ENCODE results near the gene CD164.

DNA sequence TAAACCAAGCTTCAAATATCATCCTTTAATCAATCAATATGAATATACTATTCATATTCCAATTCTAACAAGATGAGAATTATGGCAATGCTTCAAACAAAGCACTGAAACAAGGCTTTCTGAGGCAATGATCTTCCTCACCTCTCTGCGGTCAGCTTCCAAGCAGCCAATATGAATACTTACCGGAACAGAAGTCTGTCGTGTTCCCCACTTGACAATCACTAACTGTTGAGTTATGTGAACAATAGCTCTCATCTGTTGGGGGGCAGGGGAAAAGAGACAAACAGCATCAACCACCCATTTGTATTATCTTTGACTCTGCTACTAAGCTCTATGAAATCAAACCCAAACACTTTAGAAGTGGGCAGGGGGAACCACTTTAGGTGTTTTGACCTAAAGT lies 4.5 kb downstream of the CD164 start:
- TF ChIP-seq, protein P1, sequence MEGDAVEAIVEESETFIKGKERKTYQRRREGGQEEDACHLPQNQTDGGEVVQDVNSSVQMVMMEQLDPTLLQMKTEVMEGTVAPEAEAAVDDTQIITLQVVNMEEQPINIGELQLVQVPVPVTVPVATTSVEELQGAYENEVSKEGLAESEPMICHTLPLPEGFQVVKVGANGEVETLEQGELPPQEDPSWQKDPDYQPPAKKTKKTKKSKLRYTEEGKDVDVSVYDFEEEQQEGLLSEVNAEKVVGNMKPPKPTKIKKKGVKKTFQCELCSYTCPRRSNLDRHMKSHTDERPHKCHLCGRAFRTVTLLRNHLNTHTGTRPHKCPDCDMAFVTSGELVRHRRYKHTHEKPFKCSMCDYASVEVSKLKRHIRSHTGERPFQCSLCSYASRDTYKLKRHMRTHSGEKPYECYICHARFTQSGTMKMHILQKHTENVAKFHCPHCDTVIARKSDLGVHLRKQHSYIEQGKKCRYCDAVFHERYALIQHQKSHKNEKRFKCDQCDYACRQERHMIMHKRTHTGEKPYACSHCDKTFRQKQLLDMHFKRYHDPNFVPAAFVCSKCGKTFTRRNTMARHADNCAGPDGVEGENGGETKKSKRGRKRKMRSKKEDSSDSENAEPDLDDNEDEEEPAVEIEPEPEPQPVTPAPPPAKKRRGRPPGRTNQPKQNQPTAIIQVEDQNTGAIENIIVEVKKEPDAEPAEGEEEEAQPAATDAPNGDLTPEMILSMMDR (IDR thresholded peaks at IDR 0.05): no peak
- no peak for TF ChIP-seq POLR2A (IDR thresholded peaks at IDR 0.05)
- no peak for TF ChIP-seq EP300 (IDR thresholded peaks at IDR 0.05)

Measured in tibial nerve (tissue), 4 donors.